ENCODE results near the gene CD109. TPM values are rescaled to one million over a fixed set of nuclear protein-coding genes. Genes with fewer than 3 reads are reported as not detected.

Gene CD109
- total RNA-seq, 1 experiment from 2014 or later: 8.7 TPM

- BruUV-seq (replicated peaks): no TSS peak
- no peak overlapping the region for H3K27ac ChIP-seq (ENCODE audit: low read depth, low read length, poor library complexity, severe bottlenecking)
- no peak for DNase-seq (ENCODE audit: low spot score)
- CTCF ChIA-PET: no interaction called here
- intact Hi-C loops (cut with micrococcal nuclease; ENCODE audit: unreplicated experiment): no loop called here
- no peaks in the 10 kb centered on the region for H3K36me3 ChIP-seq (ENCODE audit: insufficient read depth, low read length, poor library complexity, severe bottlenecking)
- no peak overlapping the region for H3K4me3 ChIP-seq (ENCODE audit: low read depth, low read length, poor library complexity, severe bottlenecking)
- TF ChIP-seq CTCF (conservative IDR thresholded peaks at IDR 0.05; ENCODE audit: low read depth, low read length) (no peak), EZH2 (IDR thresholded peaks at IDR 0.05; ENCODE audit: borderline replicate concordance, low read depth, low read length, poor library complexity, severe bottlenecking) (no peak)
- no peaks in the 10 kb centered on the region for H3K4me1 ChIP-seq (ENCODE audit: insufficient read depth, low read length, poor library complexity, severe bottlenecking)
- no peaks in the 10 kb centered on the region for H3K27me3 ChIP-seq (replicated peaks; ENCODE audit: insufficient read depth, low read depth, low read length, poor library complexity)
- no peaks in the 10 kb centered on the region for H3K9me3 ChIP-seq (ENCODE audit: low read depth, low read length, poor library complexity, severe bottlenecking)
- POLR2A ChIA-PET (ENCODE audit: low non-redundant PET): interaction anchor here (0.9 kb wide), 1 partner anchor 183 kb away, joined by 4 read pairs; no protein-coding TSS in a partner anchor
Measured at GRCh38 chr6:73704798-73705197, 8.8 kb downstream of the CD109 start.

- no TSS peak for BruUV-seq (replicated peaks)
Measured at GRCh38 chr6:73706971-73707370, 11.0 kb downstream of the CD109 start.

GRCh38 chr6:73710470-73710869 lies 14.5 kb downstream of the CD109 start:
- Histone ChIP-seq H3K4me3 (ENCODE audit: low read depth, low read length, poor library complexity, severe bottlenecking) (no peak overlapping the region), H3K36me3 (ENCODE audit: insufficient read depth, low read length, poor library complexity, severe bottlenecking) (no peaks in the 10 kb centered on the region), H3K27ac (ENCODE audit: low read depth, low read length, poor library complexity, severe bottlenecking) (no peak overlapping the region), H3K9me3 (ENCODE audit: low read depth, low read length, poor library complexity, severe bottlenecking) (no peaks in the 10 kb centered on the region), H3K4me1 (ENCODE audit: insufficient read depth, low read length, poor library complexity, severe bottlenecking) (peaks cover 26% of the 10 kb centered on the region), H3K27me3 (replicated peaks; ENCODE audit: insufficient read depth, low read depth, low read length, poor library complexity) (no peaks in the 10 kb centered on the region)
- intact Hi-C loops (cut with micrococcal nuclease; ENCODE audit: unreplicated experiment): no loop called here
- POLR2A ChIA-PET (ENCODE audit: low non-redundant PET): no interaction called here
- CTCF ChIA-PET: no interaction called here
- BruUV-seq (replicated peaks): no TSS peak
- no peak for TF ChIP-seq EZH2 (IDR thresholded peaks at IDR 0.05; ENCODE audit: borderline replicate concordance, low read depth, low read length, poor library complexity, severe bottlenecking)
- no peak for TF ChIP-seq CTCF (conservative IDR thresholded peaks at IDR 0.05; ENCODE audit: low read depth, low read length)
- DNase-seq (ENCODE audit: low spot score): no peak

More at GRCh38 chr6:73706971-73707370, 11.0 kb downstream of the CD109 start:
- Histone ChIP-seq H3K27me3 (replicated peaks; ENCODE audit: insufficient read depth, low read depth, low read length, poor library complexity) (no peaks in the 10 kb centered on the region), H3K9me3 (ENCODE audit: low read depth, low read length, poor library complexity, severe bottlenecking) (no peaks in the 10 kb centered on the region), H3K4me3 (ENCODE audit: low read depth, low read length, poor library complexity, severe bottlenecking) (no peak overlapping the region), H3K27ac (ENCODE audit: low read depth, low read length, poor library complexity, severe bottlenecking) (no peak overlapping the region), H3K36me3 (ENCODE audit: insufficient read depth, low read length, poor library complexity, severe bottlenecking) (no peaks in the 10 kb centered on the region), H3K4me1 (ENCODE audit: insufficient read depth, low read length, poor library complexity, severe bottlenecking) (no peaks in the 10 kb centered on the region)
- TF ChIP-seq EZH2 (IDR thresholded peaks at IDR 0.05; ENCODE audit: borderline replicate concordance, low read depth, low read length, poor library complexity, severe bottlenecking): no peak
- intact Hi-C loops (cut with micrococcal nuclease; ENCODE audit: unreplicated experiment): no loop called here
- CTCF ChIA-PET: no interaction called here
- no peak for DNase-seq (ENCODE audit: low spot score)
- POLR2A ChIA-PET (ENCODE audit: low non-redundant PET): no interaction called here

- no peak for DNase-seq (ENCODE audit: low spot score)
- CTCF ChIA-PET: no interaction called here
Measured at GRCh38 chr6:73710948-73711347, 14.9 kb downstream of the CD109 start.

More at GRCh38 chr6:73710948-73711347, 14.9 kb downstream of the CD109 start:
- no TSS peak for BruUV-seq (replicated peaks)
- Histone ChIP-seq H3K27me3 (replicated peaks; ENCODE audit: insufficient read depth, low read depth, low read length, poor library complexity) (no peaks in the 10 kb centered on the region), H3K9me3 (ENCODE audit: low read depth, low read length, poor library complexity, severe bottlenecking) (no peaks in the 10 kb centered on the region), H3K4me1 (ENCODE audit: insufficient read depth, low read length, poor library complexity, severe bottlenecking) (peaks cover 26% of the 10 kb centered on the region), H3K36me3 (ENCODE audit: insufficient read depth, low read length, poor library complexity, severe bottlenecking) (no peaks in the 10 kb centered on the region), H3K27ac (ENCODE audit: low read depth, low read length, poor library complexity, severe bottlenecking) (no peak overlapping the region), H3K4me3 (ENCODE audit: low read depth, low read length, poor library complexity, severe bottlenecking) (no peak overlapping the region)
- POLR2A ChIA-PET (ENCODE audit: low non-redundant PET): no interaction called here
- TF ChIP-seq CTCF (conservative IDR thresholded peaks at IDR 0.05; ENCODE audit: low read depth, low read length) (no peak), EZH2 (IDR thresholded peaks at IDR 0.05; ENCODE audit: borderline replicate concordance, low read depth, low read length, poor library complexity, severe bottlenecking) (no peak)
- intact Hi-C loops (cut with micrococcal nuclease; ENCODE audit: unreplicated experiment): no loop called here

Measured in A673 (cell line).